ENCODE measurements around the gene RAD23A. TPM values are rescaled to one million over a fixed set of nuclear protein-coding genes. Genes with fewer than 3 reads are reported as not detected.
"Not testable (repeated sequence)": the region's sequence is repeated elsewhere in the genome, so short reads cannot be mapped to it uniquely, and the experiment has no call there.

The RAD23A gene
- total RNA-seq, 1 donor from 2014 or later: 78.8 TPM

- H3K4me3 Mint-ChIP-seq (ENCODE audit: low read depth): no peak overlapping the region
- no peak overlapping the region for H3K27ac Mint-ChIP-seq
- DNase-seq (ENCODE audit: low spot score, unreplicated experiment): no peak
- H3K27me3 Mint-ChIP-seq: peaks cover 14% of the 10 kb centered on the region
- no peaks in the 10 kb centered on the region for H3K36me3 Mint-ChIP-seq (ENCODE audit: insufficient read depth)
- H3K9me3 Mint-ChIP-seq (ENCODE audit: low read depth): no peaks in the 10 kb centered on the region
- TF ChIP-seq, protein P1, sequence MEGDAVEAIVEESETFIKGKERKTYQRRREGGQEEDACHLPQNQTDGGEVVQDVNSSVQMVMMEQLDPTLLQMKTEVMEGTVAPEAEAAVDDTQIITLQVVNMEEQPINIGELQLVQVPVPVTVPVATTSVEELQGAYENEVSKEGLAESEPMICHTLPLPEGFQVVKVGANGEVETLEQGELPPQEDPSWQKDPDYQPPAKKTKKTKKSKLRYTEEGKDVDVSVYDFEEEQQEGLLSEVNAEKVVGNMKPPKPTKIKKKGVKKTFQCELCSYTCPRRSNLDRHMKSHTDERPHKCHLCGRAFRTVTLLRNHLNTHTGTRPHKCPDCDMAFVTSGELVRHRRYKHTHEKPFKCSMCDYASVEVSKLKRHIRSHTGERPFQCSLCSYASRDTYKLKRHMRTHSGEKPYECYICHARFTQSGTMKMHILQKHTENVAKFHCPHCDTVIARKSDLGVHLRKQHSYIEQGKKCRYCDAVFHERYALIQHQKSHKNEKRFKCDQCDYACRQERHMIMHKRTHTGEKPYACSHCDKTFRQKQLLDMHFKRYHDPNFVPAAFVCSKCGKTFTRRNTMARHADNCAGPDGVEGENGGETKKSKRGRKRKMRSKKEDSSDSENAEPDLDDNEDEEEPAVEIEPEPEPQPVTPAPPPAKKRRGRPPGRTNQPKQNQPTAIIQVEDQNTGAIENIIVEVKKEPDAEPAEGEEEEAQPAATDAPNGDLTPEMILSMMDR (IDR thresholded peaks at IDR 0.05; ENCODE audit: unreplicated experiment): no peak
- H3K4me1 Mint-ChIP-seq (ENCODE audit: low read depth): peaks cover 2% of the 10 kb centered on the region
Measured at GRCh38 chr19:12970070-12970820, 24.6 kb downstream of the RAD23A start.

DNA sequence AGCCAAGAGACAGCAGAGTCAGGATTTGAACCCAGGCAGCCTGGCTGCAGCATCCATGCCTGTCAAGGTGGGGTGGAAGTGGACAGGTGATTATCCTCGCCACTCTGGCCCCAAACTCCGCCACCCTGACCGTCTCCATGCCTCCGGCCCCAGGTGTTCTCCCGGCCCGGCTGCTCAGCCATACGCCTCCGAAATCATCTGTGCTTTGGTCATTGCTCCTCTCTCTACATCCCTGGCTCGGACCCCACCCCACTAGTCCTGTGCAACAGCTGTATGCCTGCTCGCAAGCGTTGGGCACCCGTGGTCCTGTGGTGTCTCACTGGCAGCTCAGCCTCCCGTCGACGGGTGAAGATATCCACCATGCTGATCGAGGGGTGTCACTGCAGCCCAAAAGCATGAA, 27.6 kb downstream of the RAD23A start:
- TF ChIP-seq, protein P1 (IDR thresholded peaks at IDR 0.05; ENCODE audit: unreplicated experiment): no peak
- Mint-ChIP-seq H3K36me3 (ENCODE audit: insufficient read depth) (no peaks in the 10 kb centered on the region), H3K9me3 (ENCODE audit: low read depth) (no peaks in the 10 kb centered on the region), H3K4me1 (ENCODE audit: low read depth) (no peaks in the 10 kb centered on the region), H3K4me3 (ENCODE audit: low read depth) (no peak overlapping the region), H3K27me3 (peaks cover 27% of the 10 kb centered on the region), H3K27ac (no peak overlapping the region)
- DNase-seq (ENCODE audit: low spot score, unreplicated experiment): no peak

DNA sequence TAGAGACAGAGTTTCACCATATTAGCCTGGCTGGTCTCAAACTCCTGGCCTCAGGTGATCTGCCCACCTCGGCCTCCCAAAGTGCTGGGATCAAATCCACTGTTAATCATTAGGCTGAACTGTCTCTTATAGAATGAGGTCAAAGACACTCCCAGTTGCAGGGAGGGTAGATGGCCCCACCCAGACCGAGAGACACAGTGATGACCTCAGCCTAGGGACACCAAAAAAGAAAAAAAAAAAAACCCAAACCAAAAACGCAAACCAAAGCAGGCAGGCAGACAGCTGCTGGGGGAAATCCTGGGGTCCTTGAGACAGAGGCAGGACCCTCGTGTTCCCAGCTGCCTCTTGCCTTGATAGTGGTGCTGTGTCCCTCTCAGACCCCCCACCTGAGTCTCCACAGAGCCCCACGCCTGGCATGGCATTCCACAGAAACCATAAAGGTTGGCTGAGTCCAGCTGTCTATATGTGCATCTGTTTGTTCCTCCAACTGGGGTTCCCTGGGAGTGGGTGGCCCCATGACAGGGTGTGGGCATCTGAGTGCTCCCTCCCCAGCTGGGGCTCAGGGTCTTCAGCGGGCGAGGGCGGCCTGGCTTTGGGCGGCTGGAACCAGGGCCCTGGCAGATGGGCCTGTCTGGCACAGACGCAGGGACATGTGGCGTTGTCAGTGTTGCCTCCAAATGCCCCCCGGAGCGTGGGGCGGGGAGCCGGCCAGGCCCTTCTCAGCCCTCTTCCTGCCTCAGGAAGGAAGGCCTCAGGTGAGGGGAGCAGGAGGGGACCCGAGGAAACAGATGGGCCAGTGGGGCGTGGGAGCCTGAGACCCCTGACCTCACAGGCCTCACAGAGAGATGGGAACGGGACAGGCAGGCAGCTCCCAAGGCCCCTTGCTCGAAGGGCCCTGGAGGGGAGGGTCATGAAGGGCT, 28.9 kb downstream of the RAD23A start:
- Mint-ChIP-seq H3K27ac (no peak overlapping the region), H3K27me3 (peaks cover 30% of the 10 kb centered on the region), H3K9me3 (ENCODE audit: low read depth) (no peaks in the 10 kb centered on the region), H3K4me1 (ENCODE audit: low read depth) (no peaks in the 10 kb centered on the region), H3K4me3 (ENCODE audit: low read depth) (no peak overlapping the region), H3K36me3 (ENCODE audit: insufficient read depth) (no peaks in the 10 kb centered on the region)
- TF ChIP-seq, protein P1 (IDR thresholded peaks at IDR 0.05; ENCODE audit: unreplicated experiment): no peak
- DNase-seq (ENCODE audit: low spot score, unreplicated experiment): no peak

DNA sequence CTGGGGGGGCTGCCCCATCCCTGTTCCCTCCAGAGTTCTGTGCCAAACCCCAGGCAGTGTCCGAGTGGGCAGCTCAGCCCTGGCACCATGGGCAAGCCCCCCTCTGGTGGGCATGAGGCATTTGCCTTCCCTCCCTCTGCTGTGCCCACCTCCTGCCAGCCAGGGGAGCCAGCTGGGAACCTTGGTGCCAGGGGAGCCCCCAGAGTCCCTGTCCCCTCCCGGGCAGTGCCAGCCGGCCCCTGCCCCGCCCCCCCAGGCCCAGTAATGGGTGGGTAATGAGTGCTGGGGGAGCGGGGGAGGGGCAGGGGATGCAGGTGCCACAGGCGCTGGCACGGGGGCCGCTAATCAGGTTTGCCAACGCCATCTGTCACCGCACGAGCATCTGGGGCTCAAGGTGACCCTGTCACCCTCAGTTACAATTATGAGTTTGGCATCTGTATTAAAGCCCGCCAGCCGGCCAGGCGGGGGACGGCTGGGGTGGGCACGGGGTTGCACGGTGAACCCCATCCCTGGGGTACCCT, 29.6 kb downstream of the RAD23A start:
- no peaks in the 10 kb centered on the region for H3K4me1 Mint-ChIP-seq (ENCODE audit: low read depth)
- H3K36me3 Mint-ChIP-seq (ENCODE audit: insufficient read depth): no peaks in the 10 kb centered on the region
- H3K27ac Mint-ChIP-seq: no peak overlapping the region
- no peak overlapping the region for H3K4me3 Mint-ChIP-seq (ENCODE audit: low read depth)
- no peak for DNase-seq (ENCODE audit: low spot score, unreplicated experiment)
- H3K9me3 Mint-ChIP-seq (ENCODE audit: low read depth): no peaks in the 10 kb centered on the region
- TF ChIP-seq, protein P1 (IDR thresholded peaks at IDR 0.05; ENCODE audit: unreplicated experiment): no peak
- peaks cover 27% of the 10 kb centered on the region for H3K27me3 Mint-ChIP-seq

DNA sequence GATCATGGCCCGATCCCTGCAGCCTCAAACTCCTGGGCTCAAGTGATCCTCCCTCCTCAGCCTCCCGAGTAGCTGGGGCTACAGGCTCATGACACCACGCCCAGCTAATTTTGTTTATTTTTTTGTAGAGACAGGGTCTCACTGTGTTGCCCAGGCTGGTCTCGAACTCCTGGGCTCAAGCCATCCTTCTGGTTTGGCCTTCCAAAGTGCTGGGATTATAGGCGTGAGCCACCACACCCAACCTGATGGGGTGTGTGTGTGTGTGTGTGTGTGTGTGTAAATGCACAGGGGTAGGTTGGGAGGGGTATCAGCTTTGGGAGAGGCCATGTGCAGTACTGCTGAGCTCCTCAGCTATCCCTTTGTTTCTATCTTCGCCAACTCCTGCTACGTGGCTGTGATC, 30.4 kb downstream of the RAD23A start:
- not testable (repeated sequence) for H3K27ac Mint-ChIP-seq; H3K4me3 Mint-ChIP-seq (ENCODE audit: low read depth); DNase-seq (ENCODE audit: low spot score, unreplicated experiment); H3K9me3 Mint-ChIP-seq (ENCODE audit: low read depth); H3K36me3 Mint-ChIP-seq (ENCODE audit: insufficient read depth); H3K4me1 Mint-ChIP-seq (ENCODE audit: low read depth)
- peaks cover 24% of the 10 kb centered on the region for H3K27me3 Mint-ChIP-seq

Data from progenitor cell of endocrine pancreas (in vitro differentiated cells).